Embryonic facial prominence (tissue), 1 donor: Measurements from ENCODE around the gene NME3.
"Not testable (repeated sequence)": the region's sequence is repeated elsewhere in the genome, so short reads cannot be mapped to it uniquely, and the experiment has no call there.

Experiments used
- DNase-seq: peaks from one replicate; pipeline ENCODE4 v3.0.0-alpha.2; 2016; ENCODE audit errors: extremely low spot score

NME3 gene

DNA sequence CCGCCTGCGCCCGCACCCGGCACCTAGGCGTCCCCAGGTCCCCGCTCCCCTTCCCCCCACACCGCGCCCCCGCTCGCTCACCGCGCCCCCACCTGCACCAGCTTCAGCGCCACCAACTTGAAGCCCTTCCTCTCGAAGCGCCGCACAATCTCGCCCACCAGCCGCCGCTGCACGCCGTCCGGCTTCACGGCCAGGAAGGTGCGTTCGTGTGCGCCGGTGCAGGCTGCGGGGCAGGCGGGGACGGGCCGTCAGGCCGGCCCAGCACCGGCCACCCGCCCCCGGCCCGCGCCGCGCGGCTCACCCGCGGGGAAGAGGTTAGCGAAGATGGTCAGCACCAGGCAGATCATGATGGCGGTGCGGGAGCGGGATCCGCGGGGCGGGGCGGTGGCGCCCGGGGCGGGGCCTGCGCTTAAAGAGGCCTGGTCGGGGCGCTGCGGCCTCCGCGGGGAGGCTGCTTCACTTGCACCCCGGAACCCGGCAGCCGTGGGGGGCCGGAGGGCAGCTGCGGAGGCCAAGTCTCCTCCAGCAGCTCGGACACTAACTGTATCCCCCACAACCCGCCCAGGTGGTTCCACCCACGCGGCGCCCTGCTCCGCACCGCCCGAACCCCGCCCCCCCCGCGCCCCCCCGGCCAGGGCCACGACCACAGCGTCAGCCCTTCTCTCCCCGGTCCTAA is at the start of gene NME3:
TSS of gene NME3 (minus strand) at position 356 of the 676 bp plus-strand sequence. CDS start at position 347, 9 bp downstream.
- DNase-seq, result no peak

DNA sequence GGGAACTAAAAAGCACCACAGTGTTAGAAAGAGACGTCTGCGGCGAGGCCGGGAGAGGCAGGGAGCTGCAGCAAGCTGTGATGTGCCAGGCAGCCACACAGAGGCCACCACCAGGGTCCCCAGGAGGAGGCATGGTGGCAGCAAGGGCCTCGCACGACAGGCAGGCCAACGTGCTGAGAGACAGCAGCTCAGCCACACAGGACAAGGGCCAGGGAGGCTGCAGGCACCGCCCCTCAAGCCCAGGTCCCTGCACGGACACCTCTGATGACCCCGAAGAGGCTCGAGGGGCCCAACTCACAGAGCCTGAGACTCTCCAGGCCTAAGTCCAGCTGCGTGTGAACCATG is 49.6 kb upstream of the NME3 start:
- no peak for DNase-seq

DNA sequence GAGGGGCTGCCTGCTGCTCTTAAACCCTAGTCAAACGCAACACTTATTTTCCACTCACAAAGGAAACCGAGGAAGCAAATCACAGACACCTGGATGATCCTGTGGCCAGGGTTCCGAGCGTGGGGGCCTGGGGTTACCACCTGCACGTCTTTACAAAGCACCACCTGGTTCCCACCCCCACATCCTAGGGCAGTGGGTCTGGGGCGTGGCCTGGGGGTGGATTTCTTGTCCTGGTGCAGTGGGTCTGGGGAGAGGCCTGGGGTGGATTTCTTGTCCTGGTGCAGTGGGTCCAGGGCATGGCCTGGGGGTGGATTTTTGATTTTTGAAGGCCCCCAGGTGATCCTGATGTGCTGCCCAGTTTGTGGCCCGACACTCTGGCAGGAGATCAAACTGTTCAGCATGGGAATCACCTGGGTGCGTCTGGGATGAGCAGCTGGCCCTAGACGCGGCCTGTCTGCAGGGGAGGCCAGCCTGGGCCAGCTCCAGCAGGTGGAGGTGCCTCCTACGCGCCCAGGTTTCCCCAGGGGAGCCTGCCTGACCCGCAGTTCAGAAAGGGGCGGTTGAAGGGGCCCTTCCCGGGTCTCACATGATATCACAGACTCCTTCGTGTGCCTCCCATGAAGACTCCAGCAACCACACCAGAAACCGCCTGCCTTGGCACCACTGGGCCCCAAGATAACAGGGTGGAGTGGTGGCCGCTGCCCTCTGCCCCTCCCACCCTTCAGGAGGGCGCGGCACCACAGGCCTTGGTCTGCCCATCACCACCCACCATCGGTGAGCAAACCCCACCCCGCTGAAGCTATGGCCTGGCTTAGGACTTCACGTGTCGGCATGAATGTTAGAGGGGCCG is 49.0 kb upstream of the NME3 start:
- DNase-seq, result no peak

DNA sequence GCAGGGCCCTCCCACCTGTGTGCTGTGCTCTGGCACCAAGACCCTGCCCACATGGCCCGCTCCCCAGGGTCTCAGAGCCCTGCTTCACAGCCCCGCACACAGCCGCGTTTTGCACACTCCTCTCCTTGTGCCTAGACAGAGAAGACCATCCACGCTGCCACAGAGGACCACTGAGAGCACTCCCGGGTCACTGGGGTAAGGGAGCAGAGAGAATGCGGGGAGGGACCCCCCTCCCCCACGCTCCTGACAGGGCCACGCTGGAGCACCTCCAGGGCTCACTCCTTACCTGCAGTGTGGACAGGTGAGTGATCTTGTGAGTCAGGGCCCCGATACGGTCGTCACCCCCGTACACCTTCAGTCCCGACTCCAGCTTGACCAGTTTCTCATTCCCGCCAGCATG is 48.3 kb upstream of the NME3 start:
- DNase-seq, result no peak

GRCh38 chr16:1818873-1819525 is 47.7 kb upstream of the NME3 start:
- DNase-seq, result no peak

DNA sequence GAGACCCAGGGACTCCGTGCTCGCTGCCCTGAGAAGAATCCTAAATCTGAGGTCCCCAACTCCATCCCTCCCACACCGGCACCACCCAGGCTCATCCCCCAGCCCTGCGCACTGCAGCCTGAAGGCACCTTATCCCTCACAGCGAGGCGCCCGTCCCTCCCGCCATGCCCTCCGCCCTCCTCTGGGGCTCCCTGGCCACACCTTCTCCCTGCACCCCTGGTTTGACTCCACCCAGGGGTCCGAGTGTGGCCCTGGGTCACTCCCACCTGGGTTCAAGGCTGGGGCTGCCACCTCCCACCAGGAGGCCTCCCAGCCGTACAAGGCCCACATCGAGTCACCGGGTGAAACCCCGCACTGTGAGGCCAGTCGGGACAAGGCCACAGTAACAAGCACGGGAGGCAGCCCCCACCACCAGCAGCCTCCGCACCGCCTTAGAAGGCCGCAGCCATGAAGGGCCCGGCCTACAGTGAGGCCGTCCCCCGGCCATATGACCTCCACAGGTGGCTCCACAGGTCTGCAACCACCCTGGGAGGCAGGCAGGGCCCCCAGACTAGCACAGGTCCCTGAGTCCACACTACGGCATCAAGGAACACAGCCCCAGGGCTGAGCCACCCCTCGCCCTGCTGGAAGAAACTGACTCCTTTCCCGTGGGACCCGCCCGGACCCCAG is 47.0 kb upstream of the NME3 start:
- no peak for DNase-seq

DNA sequence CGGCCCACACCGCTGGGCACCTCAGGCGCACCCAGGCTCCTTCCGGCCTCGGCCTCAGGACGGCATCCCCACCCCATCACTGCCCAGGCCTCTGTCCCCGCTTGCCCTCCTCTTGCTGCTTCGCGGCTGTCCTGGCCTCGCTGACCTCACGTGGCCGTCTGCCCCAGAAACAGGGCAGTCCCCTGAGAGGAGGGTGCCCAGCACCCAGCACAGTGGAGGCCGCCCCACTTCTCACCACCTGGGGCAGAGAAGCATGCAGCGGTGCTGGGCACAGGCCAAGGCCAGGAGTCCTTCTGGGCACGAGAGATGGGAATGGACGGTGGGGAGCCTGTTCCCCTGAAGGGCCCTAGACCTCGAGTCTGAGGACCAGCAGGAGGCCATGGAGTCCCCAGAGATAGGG is 46.4 kb upstream of the NME3 start:
- no peak for DNase-seq

DNA sequence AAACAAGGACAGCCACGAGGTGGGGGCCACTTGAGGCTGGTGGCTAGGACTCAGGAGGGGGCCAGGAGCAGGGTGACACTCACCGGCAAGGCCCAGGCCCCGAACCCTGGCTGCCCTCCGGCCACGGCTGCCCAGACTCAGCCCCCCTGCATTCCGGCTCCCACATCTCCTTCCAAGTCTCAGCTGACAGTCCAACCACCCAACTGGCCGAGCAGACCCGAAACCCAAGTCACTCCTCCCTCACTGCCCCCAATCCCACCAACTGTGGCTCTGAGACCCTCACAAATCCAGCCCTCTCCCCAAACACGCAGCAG is 45.9 kb upstream of the NME3 start:
- no peak for DNase-seq

DNA sequence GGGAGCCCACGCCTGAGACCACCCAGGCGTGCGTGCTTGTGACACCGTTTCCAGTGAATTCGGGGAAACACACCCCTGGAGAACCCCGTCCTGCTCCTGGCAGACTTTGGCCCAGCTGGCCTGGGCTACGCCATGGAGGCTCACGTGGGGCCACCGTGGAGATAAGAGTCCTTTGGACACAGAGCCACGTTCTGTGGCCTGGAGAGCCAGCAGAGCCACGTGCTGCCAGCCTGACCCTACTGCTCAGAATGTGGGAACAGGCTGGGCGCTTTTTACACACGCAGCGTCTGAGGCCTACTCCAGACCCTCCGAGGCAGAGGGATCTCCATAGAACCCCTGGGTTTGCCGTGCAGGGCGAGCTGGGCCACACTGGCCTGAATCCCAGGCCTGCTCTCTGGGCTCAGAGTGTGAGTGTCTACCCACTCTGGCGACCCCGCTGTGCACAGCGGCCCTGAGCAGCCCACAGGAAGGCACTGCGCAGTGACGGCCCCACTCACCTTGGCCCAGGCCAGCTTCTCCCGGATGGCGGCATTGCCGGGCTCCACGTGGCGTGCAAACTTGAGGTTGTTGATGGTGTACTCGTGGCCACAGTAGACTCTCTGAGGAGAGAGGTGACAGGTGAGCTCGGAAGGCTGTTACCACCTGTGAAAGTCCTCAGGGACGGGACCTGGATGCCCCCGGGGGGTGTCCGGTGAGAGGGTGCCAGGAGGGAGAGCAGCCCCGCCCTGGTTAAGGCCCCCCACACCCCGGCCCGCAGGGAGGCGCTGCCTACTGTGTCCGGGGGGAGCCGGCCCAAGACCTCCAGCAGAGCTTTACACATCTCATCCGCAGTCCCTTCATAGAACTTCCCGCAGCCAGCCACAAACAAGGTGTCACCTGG is 45.3 kb upstream of the NME3 start:
- no peak for DNase-seq

DNA sequence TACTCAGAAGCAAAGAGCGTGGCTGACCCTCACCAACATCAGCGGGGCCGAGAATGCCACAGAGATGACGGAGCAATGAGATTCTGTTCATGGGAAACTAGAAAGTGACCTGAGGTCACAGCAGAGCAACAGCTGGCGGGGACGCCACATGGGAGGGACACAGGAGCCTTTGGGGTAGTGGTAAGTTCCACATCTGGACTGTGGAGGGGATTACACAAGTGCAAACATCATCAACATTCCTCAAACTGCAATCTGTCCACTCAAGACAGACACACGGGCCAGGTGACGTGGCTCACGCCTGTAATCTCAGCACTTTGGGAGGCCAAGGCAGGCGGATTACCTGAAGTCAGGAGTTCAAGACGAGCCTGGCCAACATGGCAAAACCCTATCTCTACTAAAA is 44.1 kb upstream of the NME3 start:
- no peak for DNase-seq

GRCh38 chr16:1812732-1813163 is 41.4 kb upstream of the NME3 start:
- DNase-seq, result no peak

DNA sequence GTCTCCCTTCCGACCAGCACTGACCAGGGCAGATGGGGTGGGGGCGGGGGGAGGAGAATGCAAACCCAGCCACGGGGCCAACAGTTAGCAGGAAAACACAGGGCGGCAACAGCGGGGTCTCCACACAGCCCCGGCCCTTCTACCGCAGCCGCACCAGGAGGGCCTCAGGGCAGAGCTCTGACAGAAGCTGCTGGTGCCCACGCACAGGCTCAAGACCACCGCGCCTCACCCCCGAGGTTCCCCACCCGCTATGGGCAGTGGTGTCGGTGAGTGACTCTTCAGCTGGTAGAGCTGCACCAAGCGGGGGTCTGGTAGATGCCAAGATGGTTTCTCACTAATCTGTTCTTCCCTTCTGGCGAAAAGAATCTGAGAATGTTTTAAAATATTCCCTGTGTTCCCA is 39.2 kb upstream of the NME3 start:
- no peak for DNase-seq

- no peak for DNase-seq
Measured at GRCh38 chr16:1810106-1810505, 38.8 kb upstream of the NME3 start.

DNA sequence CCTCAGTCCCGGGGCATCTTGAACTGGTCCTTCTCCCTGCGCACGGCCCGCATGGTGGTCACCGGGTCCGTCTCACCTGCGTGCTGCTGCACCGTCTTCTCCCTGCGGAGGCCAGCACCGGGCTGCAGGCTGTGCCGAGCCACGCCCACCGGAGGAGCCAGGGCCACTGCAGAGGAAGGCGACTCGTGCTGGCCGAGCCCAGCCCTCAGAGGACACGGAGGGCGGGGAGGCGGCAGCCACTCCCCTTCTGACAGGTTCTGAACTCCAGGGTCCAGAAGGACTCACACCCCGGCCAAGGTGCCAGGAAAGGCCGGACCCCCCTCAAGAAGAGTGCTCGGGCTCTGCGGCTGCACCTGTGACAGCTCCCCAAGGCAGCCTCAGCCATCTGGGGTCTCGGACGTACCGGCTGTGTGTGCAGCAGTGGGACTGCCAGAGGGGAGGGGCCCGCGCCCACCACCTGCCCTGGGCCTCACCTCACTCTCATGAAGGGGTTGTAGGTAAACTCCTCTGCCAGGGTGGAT is 38.0 kb upstream of the NME3 start:
- DNase-seq, result no peak

GRCh38 chr16:1808691-1809090 is 37.3 kb upstream of the NME3 start:
- DNase-seq, result no peak

- no peak for DNase-seq
Measured at GRCh38 chr16:1807626-1808025, 36.3 kb upstream of the NME3 start.

- no peak for DNase-seq
Measured at GRCh38 chr16:1800701-1801100, 29.4 kb upstream of the NME3 start.

- not testable (repeated sequence) for DNase-seq
Measured at GRCh38 chr16:1799263-1799662, 27.9 kb upstream of the NME3 start.

- no peak for DNase-seq
Measured at GRCh38 chr16:1794908-1795666, 23.7 kb upstream of the NME3 start.

DNA sequence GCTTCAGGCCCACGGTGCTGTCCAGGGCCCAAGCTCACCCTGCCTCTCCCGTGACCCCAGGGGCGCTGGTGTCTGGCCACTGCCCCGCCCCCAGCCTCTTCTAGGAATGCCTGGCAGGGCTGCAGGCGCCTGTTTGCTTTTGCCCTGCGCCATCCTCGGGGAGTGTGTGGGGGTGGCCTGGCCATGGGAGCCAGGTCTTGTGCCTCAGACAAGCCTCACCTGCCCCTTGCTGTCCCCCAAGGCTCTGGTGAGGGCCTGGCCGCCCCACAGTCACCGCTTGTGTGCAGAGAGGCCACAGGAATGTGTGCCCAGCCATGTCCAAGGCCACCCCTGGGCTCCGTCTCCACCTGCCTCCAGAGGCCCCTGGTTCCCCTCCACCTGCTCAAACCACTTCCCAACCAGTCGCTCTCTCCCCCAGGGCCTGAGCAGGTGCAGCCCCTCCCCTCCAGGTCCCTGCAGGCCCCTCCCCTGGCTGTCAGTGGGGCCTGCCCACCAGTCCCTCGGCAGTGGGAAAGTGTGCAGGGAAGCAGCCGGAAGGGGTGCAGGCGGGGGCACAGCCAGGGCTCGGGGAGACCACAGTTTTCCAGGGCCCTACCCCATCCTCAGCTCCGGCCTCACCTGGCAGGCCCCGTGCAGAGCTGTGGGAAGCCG is 23.0 kb upstream of the NME3 start:
- DNase-seq, result no peak
